CMK (cell line): ENCODE measurements around the gene SCAMP5.
A peak's percentile ranks its signal among the peaks of the same experiment; 100 is the strongest.

Source experiments
- DNase-seq: peaks from one replicate; pipeline ENCODE4 v3.0.0-alpha.2; 2010; ENCODE audit warnings: low read depth

Gene SCAMP5

GRCh38 chr15:75048394-75048793 is 53.0 kb downstream of the SCAMP5 start:
- no peak for DNase-seq

GRCh38 chr15:75049392-75049791 is 54.0 kb downstream of the SCAMP5 start:
- no peak for DNase-seq

DNA sequence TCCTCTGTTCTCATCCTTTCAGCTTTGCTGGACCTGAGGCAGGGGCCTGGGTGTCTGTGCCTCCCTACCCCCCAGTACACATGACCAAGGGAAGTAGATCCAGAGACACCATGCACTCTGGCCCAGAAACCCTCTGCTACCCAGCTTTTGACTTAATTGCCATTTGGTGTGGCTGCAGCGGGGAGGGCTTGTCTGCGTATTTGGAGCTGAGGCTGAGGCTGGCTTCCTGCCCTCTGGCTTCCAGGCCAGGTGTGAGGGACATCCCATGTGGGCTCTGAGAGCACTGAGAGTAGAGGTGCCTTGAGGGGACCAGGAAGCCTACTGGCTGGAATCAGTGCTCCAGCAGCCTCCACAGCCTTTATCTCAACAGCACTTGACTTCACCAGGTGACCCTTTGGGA is 54.9 kb downstream of the SCAMP5 start:
- DNase-seq = no peak

DNA sequence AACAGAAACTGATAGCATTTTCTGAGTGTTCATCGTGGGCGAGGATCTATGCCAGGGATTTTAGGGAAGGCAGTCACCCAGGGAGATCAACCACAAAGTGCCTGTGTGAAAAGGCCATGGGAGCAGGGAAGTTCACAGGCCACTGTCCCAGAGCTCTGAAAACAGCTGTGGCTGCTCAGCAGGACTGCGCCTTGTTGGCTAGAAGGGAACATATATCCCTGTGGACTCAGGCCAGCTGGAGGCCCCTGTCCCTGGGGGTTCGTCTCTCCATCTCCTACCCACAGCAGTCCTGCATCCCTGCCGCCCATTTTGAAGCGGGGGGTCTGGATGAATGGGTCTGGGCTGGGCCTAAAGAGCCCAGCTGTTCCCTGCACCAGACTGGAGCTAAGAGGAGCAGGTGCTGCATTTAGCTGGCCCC is 55.8 kb downstream of the SCAMP5 start:
- no peak for DNase-seq

GRCh38 chr15:75051711-75052110 is 56.3 kb downstream of the SCAMP5 start:
- DNase-seq = no peak

DNA sequence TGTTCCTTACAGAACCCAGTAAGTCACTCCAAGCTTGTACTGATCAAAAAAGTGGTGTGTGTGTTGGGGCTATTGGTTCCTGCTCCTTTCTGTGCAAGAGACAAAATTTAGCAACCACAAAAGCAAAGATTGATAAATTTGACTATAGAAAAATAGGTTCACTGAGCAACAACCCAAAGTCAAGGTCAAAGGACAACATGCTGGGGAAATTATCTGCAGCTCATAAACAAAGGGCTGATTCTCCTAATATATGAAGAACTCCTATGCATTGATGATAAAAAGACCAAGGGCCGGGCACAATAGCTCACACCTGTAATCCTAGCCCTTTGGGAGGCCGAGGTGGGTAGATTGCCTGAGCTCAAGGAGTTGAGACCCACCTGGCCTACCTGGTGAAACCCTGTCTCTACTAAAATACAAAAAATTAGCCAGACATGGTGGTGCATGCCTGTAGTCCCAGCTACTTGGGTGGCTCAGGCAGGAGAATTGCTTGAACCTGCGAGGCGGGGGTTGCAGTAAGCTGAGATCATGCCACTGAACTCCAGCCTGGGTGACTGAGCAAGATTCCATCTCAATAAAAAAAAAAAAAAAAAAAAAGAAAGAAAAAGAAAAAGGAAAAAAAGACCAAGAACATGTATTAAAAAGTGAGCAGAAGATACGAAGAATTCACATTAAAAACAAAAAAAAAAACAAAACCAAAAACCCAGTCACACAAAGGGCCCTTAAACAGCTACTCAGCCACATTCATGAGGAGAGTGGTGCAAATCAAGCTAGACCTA is 57.8 kb downstream of the SCAMP5 start:
- no peak for DNase-seq

- DNase-seq = no peak
Observed at GRCh38 chr15:75053748-75054125, 58.4 kb downstream of the SCAMP5 start.

GRCh38 chr15:75054172-75054897 is 59.0 kb downstream of the SCAMP5 start:
- DNase-seq = no peak

- DNase-seq = no peak
Observed at GRCh38 chr15:75056036-75056435, 60.7 kb downstream of the SCAMP5 start.

DNA sequence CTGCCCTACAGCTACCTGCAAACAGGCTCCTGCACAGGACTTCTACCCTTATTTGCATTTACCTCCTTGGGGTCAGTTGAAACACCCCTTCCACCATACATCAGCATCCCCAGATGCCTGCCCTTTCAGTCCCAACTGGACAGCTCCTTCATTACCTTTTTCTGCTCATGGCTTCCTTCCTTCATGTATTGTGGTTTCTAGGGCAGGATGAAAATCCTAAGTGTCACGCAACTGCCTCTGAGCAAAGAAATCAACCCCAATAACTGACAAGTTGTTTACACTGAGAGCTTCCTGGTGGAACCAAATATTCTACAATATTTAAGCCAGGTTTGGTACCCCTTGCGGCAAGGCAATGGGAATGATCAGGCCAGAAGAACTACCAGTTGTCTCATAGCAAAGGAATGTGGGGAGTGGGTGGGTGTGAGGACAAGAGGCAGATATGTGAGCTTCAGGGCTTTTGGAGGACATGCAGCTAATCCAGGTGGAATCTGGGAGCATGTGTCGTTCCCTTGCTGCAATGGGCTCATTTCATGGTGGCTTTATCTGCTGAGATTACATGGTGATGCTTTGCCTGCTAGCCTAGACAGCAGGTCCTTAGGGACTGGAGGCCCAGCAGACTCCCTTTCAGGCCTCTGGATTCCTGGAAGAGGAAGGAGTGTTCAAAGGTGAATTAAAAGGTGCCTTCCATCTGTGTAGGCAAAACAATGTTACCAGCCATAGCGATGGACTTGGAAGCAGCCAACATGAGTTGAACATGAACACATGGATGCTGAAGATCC is 63.0 kb downstream of the SCAMP5 start:
- DNase-seq = no peak

- no peak for DNase-seq
Observed at GRCh38 chr15:75059607-75060006, 64.2 kb downstream of the SCAMP5 start.

DNA sequence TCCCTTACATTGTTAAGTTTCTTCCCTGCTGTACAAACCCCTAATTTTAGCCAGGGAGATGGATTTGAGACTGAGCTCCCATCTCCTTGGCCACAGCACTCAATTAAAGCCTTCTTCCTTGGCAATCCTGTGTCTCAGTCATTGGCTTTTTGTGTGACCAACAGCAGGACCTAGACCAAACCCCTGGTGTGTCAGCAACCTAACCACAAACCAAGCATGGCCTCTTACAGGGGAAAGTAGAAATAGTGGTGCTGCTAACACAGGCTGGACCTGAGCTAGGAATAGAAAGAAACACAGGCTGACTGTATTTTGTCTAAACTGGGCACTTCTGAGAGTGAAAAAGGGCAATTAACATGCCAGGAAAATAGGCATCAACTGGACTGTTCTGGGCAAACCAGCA is 65.9 kb downstream of the SCAMP5 start:
- no peak for DNase-seq

GRCh38 chr15:75062706-75063105 is 67.3 kb downstream of the SCAMP5 start:
- no peak for DNase-seq

DNA sequence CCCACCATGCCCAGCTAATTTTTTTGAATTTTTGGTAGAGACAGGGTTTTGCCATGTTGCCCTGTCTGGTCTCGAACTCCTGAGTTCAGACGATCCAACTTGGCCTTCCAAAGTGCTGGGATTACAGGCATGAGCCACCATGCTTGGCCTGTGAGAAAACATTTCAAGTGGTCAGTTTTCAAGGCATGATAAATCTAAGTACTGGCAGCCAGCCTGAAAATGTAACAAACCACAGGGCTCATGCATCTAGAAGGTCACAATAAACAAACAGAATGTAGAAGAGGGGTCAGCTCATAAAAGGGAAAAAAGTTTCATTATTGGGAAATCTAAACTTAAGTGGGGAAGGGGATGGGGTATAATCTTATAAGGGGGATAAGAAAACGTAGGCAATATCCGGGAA is 68.0 kb downstream of the SCAMP5 start:
- no peak for DNase-seq

GRCh38 chr15:75063889-75064288 is 68.5 kb downstream of the SCAMP5 start:
- DNase-seq = no peak

DNA sequence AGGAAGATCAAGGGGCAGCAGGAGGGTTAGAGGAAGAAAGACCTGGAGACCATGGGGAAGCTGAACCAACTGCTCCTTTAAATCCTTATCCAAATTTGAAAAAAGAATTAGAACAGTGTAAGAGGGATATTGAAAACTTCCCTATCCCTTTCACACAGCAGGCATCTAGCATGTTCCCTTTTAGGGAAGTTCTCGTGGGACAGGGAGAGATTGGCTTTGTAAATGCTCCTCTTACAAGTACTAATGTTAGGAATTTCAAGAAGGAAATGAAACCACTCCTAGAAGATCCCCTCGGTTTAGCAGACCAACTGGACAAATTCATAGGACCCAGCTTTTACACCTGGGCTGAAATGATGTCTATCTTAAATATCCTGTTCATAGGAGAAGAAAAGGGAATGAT is 69.5 kb downstream of the SCAMP5 start:
- no peak for DNase-seq

- DNase-seq = no peak
Observed at GRCh38 chr15:75065467-75065850, 70.1 kb downstream of the SCAMP5 start.

DNA sequence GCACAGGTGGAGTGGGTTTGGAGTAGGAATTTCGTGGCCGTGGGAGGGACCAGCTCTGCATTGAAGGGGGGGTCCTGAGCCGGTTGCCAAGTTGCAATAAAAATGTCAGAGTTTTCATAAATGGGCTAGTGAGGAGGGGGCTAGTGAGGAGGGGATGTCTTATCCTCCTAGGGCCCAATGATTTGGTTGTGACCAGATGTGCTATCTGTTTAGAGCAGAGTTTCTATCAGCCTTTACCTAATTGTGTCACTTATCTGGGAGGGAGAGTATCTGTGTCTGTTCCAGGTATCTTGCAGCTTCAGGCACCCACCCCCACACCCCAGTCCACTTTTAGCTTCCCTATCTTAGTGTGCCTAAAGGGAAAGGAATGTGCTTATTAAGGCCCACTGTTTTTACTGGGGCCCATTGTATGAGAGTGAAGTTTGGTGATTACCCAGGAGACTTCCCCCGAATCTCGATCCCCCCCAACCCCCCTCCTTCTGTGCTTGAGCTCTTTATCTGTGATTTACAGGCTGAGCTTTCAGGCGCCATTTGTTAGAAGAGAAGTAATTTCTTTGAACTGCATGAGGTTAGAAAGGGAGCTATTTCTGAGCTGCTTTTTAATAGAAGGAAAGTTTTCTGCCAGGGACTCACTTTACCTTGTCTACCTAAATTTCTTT is 70.6 kb downstream of the SCAMP5 start:
- peak; percentile 83 for DNase-seq

- DNase-seq = peak; percentile 91
Observed at GRCh38 chr15:75067123-75067830, 71.9 kb downstream of the SCAMP5 start.

- no peak for DNase-seq
Observed at GRCh38 chr15:75068748-75069147, 73.4 kb downstream of the SCAMP5 start.

- DNase-seq = no peak
Observed at GRCh38 chr15:75069301-75069925, 74.0 kb downstream of the SCAMP5 start.
